Endometrial microvascular endothelial cells (primary cell): ENCODE measurements around the gene SLC9C2. TPM values are rescaled to one million over a fixed set of nuclear protein-coding genes. Genes with fewer than 3 reads are reported as not detected.
"Not testable (repeated sequence)": the region's sequence is repeated elsewhere in the genome, so short reads cannot be mapped to it uniquely, and the experiment has no call there.

ENCODE experiments used
- in situ Hi-C: cut with HindIII; loops from 2 replicates; pipeline ENCODE4 v1.10.0; 2017; ENCODE audit warnings: low sequenced_read_pairs, low pct_unique_long_range_greater_than_20kb; ENCODE audit errors: inconsistent ontology term
- total RNA-seq: library from RNA; depleted of rRNA; stranded (reverse); fragments of >200 nt; gene quantifications from one replicate; pipeline ENCODE4 v1.2.3, GENCODE V29; 2015; ENCODE audit errors: inconsistent ontology term

SLC9C2 gene
- total RNA-seq, 1 donor from 2014 or later: not detected

- in situ Hi-C loops: no loop called here
These were observed 128.6 kb downstream of the SLC9C2 start for GRCh38 chr1:173474097-173474779.

- in situ Hi-C loops: no loop called here
These were observed 129.3 kb downstream of the SLC9C2 start for GRCh38 chr1:173473599-173474011.

- in situ Hi-C loops: no loop called here
These were observed 132.3 kb downstream of the SLC9C2 start for GRCh38 chr1:173470608-173471007.

DNA sequence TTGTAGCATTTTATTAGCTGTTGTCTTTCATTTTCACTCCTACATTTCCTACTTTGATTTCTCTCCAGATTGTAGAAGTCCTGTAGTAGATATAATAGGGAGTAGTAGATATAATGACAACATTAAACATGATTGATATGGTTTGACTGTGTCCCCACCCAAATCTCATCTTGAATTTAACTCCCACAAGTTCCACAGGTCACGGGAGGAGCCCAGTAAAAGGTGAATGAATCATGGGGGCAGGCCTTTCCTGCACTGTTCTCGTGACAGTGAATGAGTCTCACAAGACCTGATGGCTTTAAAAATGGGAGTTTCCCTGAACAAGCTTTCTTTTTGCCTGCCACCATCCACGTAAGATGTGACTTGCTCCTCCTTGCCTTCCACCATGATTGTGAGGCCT, 133.2 kb downstream of the SLC9C2 start:
- in situ Hi-C loops: no loop called here

DNA sequence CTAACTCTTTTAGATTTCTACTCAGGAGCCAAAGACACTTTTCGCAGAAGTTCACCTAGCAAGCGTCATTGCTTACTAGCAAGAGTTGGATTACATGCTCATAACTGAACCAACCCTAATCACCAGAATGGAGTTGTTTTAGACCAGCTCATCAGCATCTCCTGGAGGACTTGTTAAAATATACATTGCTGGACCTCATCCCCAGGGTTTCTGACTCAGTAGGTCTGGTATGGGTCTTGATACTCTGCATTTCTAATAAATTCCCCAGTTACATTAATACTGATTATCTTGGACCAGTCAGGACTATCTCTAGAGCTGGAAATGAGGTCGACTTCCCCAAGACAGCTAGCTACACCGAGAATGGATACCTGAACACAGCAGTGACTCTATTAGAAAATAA, 135.4 kb downstream of the SLC9C2 start:
- in situ Hi-C loops: no loop called here

DNA sequence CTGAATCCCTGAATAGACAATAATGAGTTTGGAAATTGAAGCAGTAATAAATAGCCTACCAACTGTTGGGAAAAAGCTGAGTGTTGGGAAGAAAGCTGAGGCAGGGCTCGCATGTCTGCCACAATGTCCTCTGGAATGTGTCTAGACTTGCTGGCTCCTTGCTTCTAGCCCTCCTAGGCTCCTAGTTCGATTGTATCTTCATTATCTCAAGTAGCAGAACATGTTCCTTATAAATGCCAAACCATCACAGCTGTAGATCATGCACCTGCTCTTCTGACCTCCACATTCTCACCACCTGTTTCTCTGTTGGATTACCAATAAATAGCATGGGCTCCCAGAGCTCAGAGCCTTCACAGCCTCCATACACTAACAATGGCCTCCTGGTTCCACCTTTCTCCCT, 138.7 kb downstream of the SLC9C2 start:
- in situ Hi-C loops: not testable (repeated sequence)

GRCh38 chr1:173462666-173463065, 140.2 kb downstream of the SLC9C2 start:
- in situ Hi-C loops: not testable (repeated sequence)

DNA sequence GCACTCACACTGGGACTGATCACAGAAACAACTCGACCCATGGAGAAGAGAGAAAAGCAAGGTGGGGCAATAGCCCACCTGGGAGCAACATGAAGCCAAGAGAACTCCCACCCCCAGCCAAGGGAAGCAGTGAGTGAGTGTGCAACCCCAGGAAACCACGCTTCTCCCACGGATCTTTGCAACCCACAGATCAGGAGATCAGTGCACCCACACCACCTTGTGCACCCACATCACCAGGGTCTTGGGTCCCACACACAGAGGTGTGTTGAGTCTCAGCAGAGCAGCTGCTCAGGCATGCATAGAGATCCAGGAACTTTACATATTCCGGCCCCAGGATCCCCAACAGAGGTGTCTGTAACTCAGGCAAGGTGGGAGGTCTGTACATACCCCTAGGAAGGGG, 143.0 kb downstream of the SLC9C2 start:
- in situ Hi-C loops: no loop called here

- in situ Hi-C loops: no loop called here
These were observed 147.8 kb downstream of the SLC9C2 start for GRCh38 chr1:173454966-173455524.

- in situ Hi-C loops: no loop called here
These were observed 148.9 kb downstream of the SLC9C2 start for GRCh38 chr1:173453982-173454381.

DNA sequence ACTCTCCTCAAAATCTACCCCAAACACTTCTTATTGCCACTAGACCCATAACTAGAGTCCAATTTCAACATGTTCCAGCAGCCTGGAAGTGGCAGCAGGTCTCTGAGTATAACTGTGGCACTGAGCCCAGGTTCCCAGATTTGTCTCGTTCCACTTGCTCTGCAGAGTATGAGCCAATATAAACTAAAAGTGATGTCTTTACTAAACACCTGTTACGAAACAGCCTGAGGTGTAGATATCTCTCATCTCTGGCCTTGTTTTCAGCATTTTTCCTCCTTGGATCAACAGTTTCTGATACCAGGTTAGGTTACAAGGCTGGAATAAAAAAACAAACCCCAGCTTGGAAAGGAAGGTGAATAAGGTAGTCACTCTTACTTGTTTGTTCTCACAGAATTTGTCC, 150.9 kb downstream of the SLC9C2 start:
- in situ Hi-C loops: no loop called here

Other genes starting within 250 kb of the SLC9C2 start
- 289 TPM for gene PRDX6, start 125.7 kb downstream of the SLC9C2 start, total RNA-seq
- gene TEX50, start 32.3 kb upstream of the SLC9C2 start, total RNA-seq: not detected
- not detected for gene ANKRD45, start 66.8 kb upstream of the SLC9C2 start, total RNA-seq
- 18.2 TPM for gene KLHL20, start 111.9 kb upstream of the SLC9C2 start, total RNA-seq
- 37.4 TPM for gene DARS2, start 221.6 kb upstream of the SLC9C2 start, total RNA-seq
- gene CENPL, start 221.8 kb upstream of the SLC9C2 start, total RNA-seq: 19.7 TPM